Measurements from ENCODE around the gene CCDC117. TPM values are rescaled to one million over a fixed set of nuclear protein-coding genes. Genes with fewer than 3 reads are reported as not detected.

Gene CCDC117
- total RNA-seq, 1 experiment from 2014 or later = 40.0 TPM

DNA sequence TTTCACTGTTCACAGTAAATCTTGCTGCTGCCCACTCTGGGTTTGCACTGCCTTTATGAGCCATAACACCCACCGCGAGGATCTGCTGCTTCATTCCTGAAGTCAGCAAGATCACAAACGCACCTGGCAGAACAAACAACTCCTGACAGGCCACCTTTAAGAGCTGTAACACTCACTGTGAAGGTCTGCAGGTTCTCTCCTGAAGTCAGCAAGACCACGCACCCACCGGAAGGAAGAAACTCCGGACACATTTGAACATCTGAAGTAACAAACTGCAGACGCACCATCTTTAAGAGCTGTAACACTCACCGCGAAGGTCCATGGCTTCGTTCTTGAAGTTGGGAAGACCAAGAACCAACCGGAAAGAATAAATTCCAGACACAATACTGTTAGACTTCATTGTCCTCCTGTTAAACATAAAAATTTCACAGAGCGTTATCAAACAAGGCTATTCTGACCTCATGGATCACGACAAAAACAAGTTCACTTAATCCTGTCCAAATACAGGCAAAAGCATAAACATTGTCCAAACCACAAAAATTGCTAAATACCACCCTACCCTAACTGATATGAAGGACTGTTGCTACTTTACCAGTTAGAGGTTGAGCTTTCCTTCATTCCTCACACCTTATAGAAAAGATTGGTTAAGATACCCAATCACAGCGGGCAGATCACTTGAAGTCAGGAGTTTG is 3.0 kb upstream of the CCDC117 start:
- Mint-ChIP-seq H3K27me3 (ENCODE audit: low read depth) (no peaks in the 10 kb centered on the region), H3K9me3 (peaks cover 1 to 9% of the 10 kb centered on the region in 2 experiments; a peak in 4 of 5 replicates), H3K27ac (peak overlapping the region in 1 of 3 experiments; percentile 49; a peak in 2 of 7 replicates), H3K4me1 (peaks cover 8 to 12% of the 10 kb centered on the region in 2 experiments), H3K36me3 (ENCODE audit: insufficient read depth in 1 of 3, low read depth in 3 of 3) (peaks cover 8 to 11% (median 10%) of the 10 kb centered on the region in 3 experiments; a peak in 6 of 7 replicates), H3K4me3 (no peak overlapping the region)
- Histone ChIP-seq H4K5ac (ENCODE audit: insufficient read length, low read depth, low read length) (no peak overlapping the region), H2AFZ (ENCODE audit: low read length) (no peak overlapping the region), H3K79me1 (ENCODE audit: insufficient read depth, low read depth, low read length, poor library complexity, severe bottlenecking) (no peaks in the 10 kb centered on the region), H2BK20ac (ENCODE audit: low read depth, low read length, poor library complexity, severe bottlenecking) (no peak overlapping the region), H3K14ac (ENCODE audit: insufficient read depth, low read length) (no peak overlapping the region), H3K18ac (ENCODE audit: insufficient read length, low read depth, low read length) (no peak overlapping the region), H4K20me1 (ENCODE audit: control insufficient read depth, insufficient read depth, insufficient read length) (no peaks in the 10 kb centered on the region), H2AK5ac (ENCODE audit: insufficient read length, low read length) (no peak overlapping the region), H3K27me3 (ENCODE audit: insufficient read depth, low read length) (no peaks in the 10 kb centered on the region), H3K23me2 (ENCODE audit: insufficient read length, low read depth, low read length, poor library complexity, severe bottlenecking) (no peaks in the 10 kb centered on the region), H2BK120ac (ENCODE audit: low read depth, low read length, poor library complexity, severe bottlenecking) (no peak overlapping the region), H3K4me2 (ENCODE audit: insufficient read depth, insufficient read length, low read length) (no peak overlapping the region), H3K79me2 (ENCODE audit: insufficient read depth, low read length) (no peaks in the 10 kb centered on the region), H3K23ac (ENCODE audit: insufficient read length, low read depth, low read length) (no peak overlapping the region), H3K9me3 (ENCODE audit: control insufficient read depth, low read depth, low read length) (no peaks in the 10 kb centered on the region), H3K4me1 (ENCODE audit: insufficient read depth, low read length) (no peaks in the 10 kb centered on the region), H3K56ac (ENCODE audit: insufficient read length, low read depth, low read length) (no peak overlapping the region), H3K27ac (ENCODE audit: insufficient read length, low read depth, low read length) (no peak overlapping the region), H2BK5ac (ENCODE audit: insufficient read length, low read length) (no peak overlapping the region), H2BK12ac (ENCODE audit: insufficient read length, low read depth, low read length) (no peak overlapping the region), H2BK15ac (ENCODE audit: low read depth, low read length) (no peak overlapping the region), H4K8ac (replicated peaks; ENCODE audit: insufficient read length, low read depth, low read length) (no peak overlapping the region), H3K4ac (ENCODE audit: low read depth, low read length) (no peak overlapping the region), H4K91ac (ENCODE audit: insufficient read length, low read depth, low read length) (no peak overlapping the region), H3K9ac (ENCODE audit: extremely low read depth, insufficient read length, low read length) (no peak overlapping the region), H3T11ph (ENCODE audit: low read length) (no peak overlapping the region)
- TF ChIP-seq, protein P1, sequence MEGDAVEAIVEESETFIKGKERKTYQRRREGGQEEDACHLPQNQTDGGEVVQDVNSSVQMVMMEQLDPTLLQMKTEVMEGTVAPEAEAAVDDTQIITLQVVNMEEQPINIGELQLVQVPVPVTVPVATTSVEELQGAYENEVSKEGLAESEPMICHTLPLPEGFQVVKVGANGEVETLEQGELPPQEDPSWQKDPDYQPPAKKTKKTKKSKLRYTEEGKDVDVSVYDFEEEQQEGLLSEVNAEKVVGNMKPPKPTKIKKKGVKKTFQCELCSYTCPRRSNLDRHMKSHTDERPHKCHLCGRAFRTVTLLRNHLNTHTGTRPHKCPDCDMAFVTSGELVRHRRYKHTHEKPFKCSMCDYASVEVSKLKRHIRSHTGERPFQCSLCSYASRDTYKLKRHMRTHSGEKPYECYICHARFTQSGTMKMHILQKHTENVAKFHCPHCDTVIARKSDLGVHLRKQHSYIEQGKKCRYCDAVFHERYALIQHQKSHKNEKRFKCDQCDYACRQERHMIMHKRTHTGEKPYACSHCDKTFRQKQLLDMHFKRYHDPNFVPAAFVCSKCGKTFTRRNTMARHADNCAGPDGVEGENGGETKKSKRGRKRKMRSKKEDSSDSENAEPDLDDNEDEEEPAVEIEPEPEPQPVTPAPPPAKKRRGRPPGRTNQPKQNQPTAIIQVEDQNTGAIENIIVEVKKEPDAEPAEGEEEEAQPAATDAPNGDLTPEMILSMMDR (conservative IDR thresholded peaks at IDR 0.05) = no peak
- WGBS (ENCODE audit: extremely low coverage, insufficient read length, low lambda C conversion rate) = no CpG with 5 or more reads among the region's 14 CpGs
- no peak for DNase-seq

All from H9 (cell line).